Activated CD4-positive, alpha-beta T cell treated with anti-CD3 and anti-CD28 coated beads for 36 hours (primary cell): ENCODE measurements around the gene GABPB1. TPM values are rescaled to one million over a fixed set of nuclear protein-coding genes. Genes with fewer than 3 reads are reported as not detected.
A peak's percentile ranks its signal among the peaks of the same experiment; 100 is the strongest.

ENCODE experiments used
- ATAC-seq: fragments of 200-7000 bp; cut with Tn5 transposase; one replicate; pipeline ENCODE4 v1.10.0; 2021; ENCODE audit warnings: mild to moderate bottlenecking, moderate library complexity
- CTCF ChIA-PET: fragments of 350-600 bp; sonication (Branson Sonifier 250); formaldehyde crosslinking; loops from one replicate; lab custom pipeline; 2021; ENCODE audit warnings: antibody characterized with exemption; lab: Charles Lee
- POLR2A ChIA-PET: fragments of 350-600 bp; sonication (Branson Sonifier 250); formaldehyde crosslinking; loops from one replicate; lab custom pipeline; 2021; ENCODE audit warnings: antibody characterized with exemption, inconsistent platforms; lab: Charles Lee
- DNase-seq: peaks from one replicate; pipeline ENCODE4 v3.0.0-alpha.2; 2020
- H3K27ac Mint-ChIP-seq: one replicate; pipeline ENCODE4 v1.8.0; 2021; ENCODE audit warnings: mixed read lengths
- H3K27me3 Mint-ChIP-seq: one replicate; pipeline ENCODE4 v1.8.0; 2021; ENCODE audit warnings: mixed read lengths
- H3K36me3 Mint-ChIP-seq: one replicate; pipeline ENCODE4 v1.8.0; 2021; ENCODE audit warnings: low read depth, mixed read lengths
- H3K4me1 Mint-ChIP-seq: one replicate; pipeline ENCODE4 v1.8.0; 2021; ENCODE audit warnings: mixed read lengths
- H3K4me3 Mint-ChIP-seq: one replicate; pipeline ENCODE4 v1.8.0; 2021; ENCODE audit warnings: mild to moderate bottlenecking, moderate library complexity, mixed read lengths
- H3K9me3 Mint-ChIP-seq: one replicate; pipeline ENCODE4 v1.8.0; 2021; ENCODE audit warnings: low read depth, mixed read lengths
- intact Hi-C, 2 experiments: fragments of 100-400 bp; cut with DNase I in 1 of 2; cut with micrococcal nuclease in 1 of 2; formaldehyde crosslinking; loops; one replicate each; pipeline versions ENCODE4 v1.14.2 to v1.15.1; 2022 to 2024; cut with DNase I, micrococcal nuclease
- total RNA-seq, 2 experiments: library from RNA; stranded (reverse); gene quantifications; one replicate each; pipeline ENCODE4 v1.2.3, GENCODE V29; 2021

GABPB1 gene
- total RNA-seq, 2 experiments from 2014 or later = 46.3 to 53.4 TPM

DNA sequence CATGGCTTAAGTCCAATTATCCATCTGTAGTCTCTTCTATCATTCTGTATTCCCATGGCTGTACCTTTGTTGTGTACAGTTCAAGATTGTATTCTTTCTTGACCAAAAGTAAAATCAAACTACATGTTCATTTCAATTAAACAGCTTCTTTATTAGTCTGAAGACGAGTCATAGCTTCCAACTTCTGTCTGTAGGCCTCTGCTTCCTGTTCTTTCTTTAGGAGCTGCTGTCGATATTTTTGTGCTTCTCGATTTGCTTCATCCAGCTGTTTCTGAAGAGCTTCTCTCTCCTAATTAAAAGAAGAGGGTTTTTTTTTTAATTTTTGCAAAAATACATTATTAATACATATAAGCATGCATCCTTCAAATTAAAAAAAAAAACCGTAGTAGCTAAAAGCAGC is 76.5 kb downstream of the GABPB1 start:
- H3K27ac Mint-ChIP-seq = peak overlapping the region; percentile 34
- H3K9me3 Mint-ChIP-seq = no peaks in the 10 kb centered on the region
- ChIA-PET POLR2A (interaction anchor here (0.7 kb wide), 1 partner anchor 1508 kb away, joined by 4 read pairs; no protein-coding TSS in a partner anchor), CTCF (interaction anchor here (0.7 to 1.6 kb wide), 6 partner anchors 10 to 624 kb away, joined by 3 to 7 read pairs (median 5); no protein-coding TSS in a partner anchor)
- H3K36me3 Mint-ChIP-seq = peaks cover 19% of the 10 kb centered on the region
- DNase-seq (no peak), ATAC-seq (no peak)
- no peaks in the 10 kb centered on the region for H3K27me3 Mint-ChIP-seq
- peaks cover 23% of the 10 kb centered on the region for H3K4me1 Mint-ChIP-seq
- intact Hi-C loops = no loop called here
- H3K4me3 Mint-ChIP-seq = no peak overlapping the region

- Mint-ChIP-seq H3K27me3 (no peaks in the 10 kb centered on the region), H3K4me1 (peaks cover 23% of the 10 kb centered on the region), H3K27ac (no peak overlapping the region), H3K9me3 (no peaks in the 10 kb centered on the region), H3K4me3 (no peak overlapping the region), H3K36me3 (peaks cover 19% of the 10 kb centered on the region)
- no peak for ATAC-seq
- DNase-seq = no peak
- intact Hi-C loops = no loop called here
- ChIA-PET CTCF (interaction anchor here (1.6 kb wide), 1 partner anchor 9 kb away, joined by 7 read pairs; no protein-coding TSS in a partner anchor), POLR2A (no interaction called here)
Measured at GRCh38 chr15:50277370-50277769, 77.6 kb downstream of the GABPB1 start.

- Mint-ChIP-seq H3K27ac (peak overlapping the region; percentile 41), H3K27me3 (no peaks in the 10 kb centered on the region), H3K4me3 (no peak overlapping the region), H3K9me3 (no peaks in the 10 kb centered on the region), H3K4me1 (peaks cover 23% of the 10 kb centered on the region), H3K36me3 (peaks cover 19% of the 10 kb centered on the region)
- intact Hi-C loops = loop anchor here in 1 of 2 experiments (1.0 to 2.0 kb wide), 2 partner anchors 14 to 27 kb away; no protein-coding TSS in a partner anchor
- DNase-seq (no peak), ATAC-seq (peak; percentile 65)
- ChIA-PET POLR2A (no interaction called here), CTCF (interaction anchor here (0.8 to 1.2 kb wide), 2 partner anchors 15 to 40 kb away, joined by 3 read pairs; no protein-coding TSS in a partner anchor)
Measured at GRCh38 chr15:50275908-50276307, 79.1 kb downstream of the GABPB1 start.

DNA sequence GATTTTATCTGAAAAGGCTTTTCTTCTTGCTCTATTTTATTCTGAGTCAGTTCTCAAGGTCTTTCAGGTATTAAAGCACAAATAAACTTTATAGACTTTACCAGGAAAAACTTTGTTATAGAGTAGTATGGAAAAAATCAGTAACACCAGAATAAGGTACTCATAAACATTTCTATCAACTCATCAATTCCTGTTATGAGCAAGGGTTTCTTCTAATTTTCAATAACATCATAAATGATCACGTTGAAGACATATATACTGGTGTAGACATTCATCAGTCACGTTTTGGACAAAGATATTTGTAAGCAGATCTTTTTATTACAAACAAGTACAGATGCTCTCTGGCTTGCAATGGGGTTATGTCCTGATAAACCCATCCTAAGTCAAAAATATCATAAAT is 79.9 kb downstream of the GABPB1 start:
- CTCF ChIA-PET = interaction anchor here (1.0 kb wide), 1 partner anchor 41 kb away, joined by 3 read pairs; no protein-coding TSS in a partner anchor
- no peak overlapping the region for H3K4me3 Mint-ChIP-seq
- peak; percentile 69 for ATAC-seq

GRCh38 chr15:50267577-50267976 is 87.4 kb downstream of the GABPB1 start:
- H3K27me3 Mint-ChIP-seq = peaks cover 5% of the 10 kb centered on the region
- H3K9me3 Mint-ChIP-seq = peaks cover 5% of the 10 kb centered on the region
- POLR2A ChIA-PET = no interaction called here
- no peak for DNase-seq
- no peak overlapping the region for H3K27ac Mint-ChIP-seq
- CTCF ChIA-PET = no interaction called here
- H3K4me1 Mint-ChIP-seq = peaks cover 19% of the 10 kb centered on the region
- no peak overlapping the region for H3K4me3 Mint-ChIP-seq
- no peak for ATAC-seq
- intact Hi-C loops = no loop called here
- H3K36me3 Mint-ChIP-seq = no peaks in the 10 kb centered on the region

More for the DNA sequence above, 79.9 kb downstream of the GABPB1 start:
- H3K27ac Mint-ChIP-seq = peak overlapping the region; percentile 37
- H3K9me3 Mint-ChIP-seq = no peaks in the 10 kb centered on the region
- POLR2A ChIA-PET = no interaction called here
- intact Hi-C loops = loop anchor here in 1 of 2 experiments (1.0 to 2.0 kb wide), 2 partner anchors 13 to 26 kb away; no protein-coding TSS in a partner anchor
- no peak for DNase-seq
- H3K27me3 Mint-ChIP-seq = no peaks in the 10 kb centered on the region
- peaks cover 23% of the 10 kb centered on the region for H3K4me1 Mint-ChIP-seq
- peaks cover 13% of the 10 kb centered on the region for H3K36me3 Mint-ChIP-seq

DNA sequence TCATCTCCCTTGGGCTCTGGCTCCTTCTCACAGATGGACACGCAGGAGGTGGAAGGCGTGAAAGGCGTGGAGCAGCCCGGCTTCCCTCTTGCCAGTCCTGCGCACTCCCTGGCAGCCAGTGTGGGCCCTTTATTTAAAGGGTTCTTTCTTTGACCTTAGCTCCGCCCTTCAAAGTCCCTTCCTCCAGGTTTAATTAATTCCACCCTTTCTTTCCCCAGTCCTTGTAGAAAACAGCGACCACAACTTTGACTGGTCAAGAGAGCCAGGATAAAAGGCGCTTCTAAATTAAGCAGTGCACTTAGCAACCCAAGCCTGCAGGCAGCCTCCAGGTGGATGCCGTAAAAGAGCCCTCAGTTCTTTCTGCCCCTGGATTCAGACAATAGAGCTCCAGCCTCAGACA is 89.4 kb downstream of the GABPB1 start, which contains the start of gene HDC:
Gene HDC, minus strand, starts transcription at position 107 of the 400 bp plus-strand sequence. Its CDS starts 103 bp downstream, at position 4.
- DNase-seq (no peak), ATAC-seq (no peak)
- H3K4me3 Mint-ChIP-seq = no peak within 1 kb of the TSS
- no peak within 1 kb of the TSS for H3K27ac Mint-ChIP-seq
- ChIA-PET CTCF (interaction anchor here (0.7 to 0.8 kb wide), 2 partner anchors 16 to 31 kb away, joined by 3 to 4 read pairs; no protein-coding TSS in a partner anchor), POLR2A (no interaction called here)
- H3K9me3 Mint-ChIP-seq = peaks cover 5% of the 10 kb centered on the region
- no peaks in the 10 kb centered on the region for H3K36me3 Mint-ChIP-seq
- H3K27me3 Mint-ChIP-seq = peaks cover 5% of the 10 kb centered on the region
- intact Hi-C loops = no loop called here
- H3K4me1 Mint-ChIP-seq = peaks cover 38% of the 10 kb centered on the region

DNA sequence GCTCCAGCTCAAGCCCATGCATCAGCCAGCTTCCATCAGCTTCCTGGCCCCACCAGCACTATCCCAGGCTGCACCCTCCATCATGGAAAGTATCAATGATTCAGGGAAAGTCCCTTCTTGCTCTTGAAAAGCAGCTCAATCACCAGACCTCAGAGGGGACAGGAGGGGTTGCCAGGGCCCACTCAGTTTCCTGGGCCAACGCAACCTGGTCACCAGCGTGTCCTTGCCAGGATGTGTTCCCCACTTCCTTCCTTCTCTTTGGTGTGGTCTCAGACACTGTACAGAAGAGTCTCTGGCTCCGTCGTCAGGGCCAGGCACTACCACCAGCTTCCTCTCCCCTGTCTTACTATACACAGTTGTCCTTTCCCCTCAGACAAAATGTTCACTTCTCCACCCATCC is 92.5 kb downstream of the GABPB1 start:
- ChIA-PET CTCF (interaction anchor here (0.8 to 4.8 kb wide), 4 partner anchors 11 to 46 kb away, joined by 3 to 32 read pairs (median 3); no protein-coding TSS in a partner anchor), POLR2A (interaction anchor here (1.1 to 3.4 kb wide), 2 partner anchors 13 to 83 kb away, joined by 3 to 34 read pairs; no protein-coding TSS in a partner anchor)
- Mint-ChIP-seq H3K36me3 (no peaks in the 10 kb centered on the region), H3K9me3 (peaks cover 5% of the 10 kb centered on the region), H3K27me3 (peaks cover 5% of the 10 kb centered on the region), H3K4me1 (peaks cover 62% of the 10 kb centered on the region), H3K4me3 (no peak overlapping the region), H3K27ac (peak overlapping the region; percentile 95)
- DNase-seq (peak; percentile 72), ATAC-seq (peak; percentile 59)
- intact Hi-C loops = loop anchor here (1.0 to 5.0 kb wide), 5 partner anchors 13 to 1335 kb away; partner anchors contain the start of gene SPPL2A (in 1 of the 2)

- ChIA-PET POLR2A (interaction anchor here (1.1 to 3.4 kb wide), 3 partner anchors 13 to 127 kb away, joined by 3 to 34 read pairs (median 11); no protein-coding TSS in a partner anchor), CTCF (interaction anchor here (0.6 to 4.8 kb wide), 4 partner anchors 12 to 98 kb away, joined by 3 to 32 read pairs (median 3); no protein-coding TSS in a partner anchor)
- peaks cover 65% of the 10 kb centered on the region for H3K4me1 Mint-ChIP-seq
- peak; percentile 45 for DNase-seq
- H3K9me3 Mint-ChIP-seq = peaks cover 1% of the 10 kb centered on the region
- no peak overlapping the region for H3K4me3 Mint-ChIP-seq
- peak; percentile 28 for ATAC-seq
- H3K36me3 Mint-ChIP-seq = no peaks in the 10 kb centered on the region
- peaks cover 2% of the 10 kb centered on the region for H3K27me3 Mint-ChIP-seq
- H3K27ac Mint-ChIP-seq = peak overlapping the region; percentile 95
- intact Hi-C loops = loop anchor here (1.0 to 5.0 kb wide), 7 partner anchors 13 to 1335 kb away; partner anchors contain the start of genes SLC27A2 (in 1 of the 2) and SPPL2A (in 1 of the 2)
Measured at GRCh38 chr15:50261981-50262380, 93.0 kb downstream of the GABPB1 start.

- DNase-seq (no peak), ATAC-seq (peak; percentile 17)
- Mint-ChIP-seq H3K27me3 (no peaks in the 10 kb centered on the region), H3K4me3 (peak overlapping the region; percentile 37), H3K36me3 (no peaks in the 10 kb centered on the region), H3K9me3 (no peaks in the 10 kb centered on the region), H3K27ac (peak overlapping the region; percentile 95), H3K4me1 (peaks cover 69% of the 10 kb centered on the region)
- POLR2A ChIA-PET = interaction anchor here (1.5 to 3.4 kb wide), 5 partner anchors 12 to 126 kb away, joined by 5 to 34 read pairs (median 11); no protein-coding TSS in a partner anchor
- intact Hi-C loops = loop anchor here (1.0 to 5.0 kb wide), 9 partner anchors 12 to 1334 kb away; partner anchors contain the start of genes GABPB1 (in 1 of the 2), SLC27A2 (in 1 of the 2) and SPPL2A (in 1 of the 2)
- CTCF ChIA-PET = interaction anchor here (0.7 to 4.8 kb wide), 6 partner anchors 13 to 118 kb away, joined by 3 to 32 read pairs (median 4); no protein-coding TSS in a partner anchor
Measured at GRCh38 chr15:50260969-50261496, 94.0 kb downstream of the GABPB1 start.

GRCh38 chr15:50259276-50259675 is 95.7 kb downstream of the GABPB1 start:
- intact Hi-C loops = no loop called here
- ATAC-seq (no peak), DNase-seq (no peak)
- Mint-ChIP-seq H3K36me3 (no peaks in the 10 kb centered on the region), H3K4me1 (peaks cover 65% of the 10 kb centered on the region), H3K4me3 (no peak overlapping the region), H3K9me3 (no peaks in the 10 kb centered on the region), H3K27ac (peak overlapping the region; percentile 59), H3K27me3 (no peaks in the 10 kb centered on the region)
- ChIA-PET POLR2A (interaction anchor here (0.6 to 0.7 kb wide), 3 partner anchors 11 to 75 kb away, joined by 3 to 4 read pairs (median 3); no protein-coding TSS in a partner anchor), CTCF (interaction anchor here (0.6 to 4.8 kb wide), 4 partner anchors 11 to 125 kb away, joined by 3 to 32 read pairs (median 4); no protein-coding TSS in a partner anchor)

- ChIA-PET CTCF (interaction anchor here (1.1 to 4.8 kb wide), 3 partner anchors 10 to 58 kb away, joined by 5 to 32 read pairs (median 6); no protein-coding TSS in a partner anchor), POLR2A (no interaction called here)
- Mint-ChIP-seq H3K27me3 (no peaks in the 10 kb centered on the region), H3K27ac (peak overlapping the region; percentile 39), H3K4me3 (no peak overlapping the region), H3K36me3 (no peaks in the 10 kb centered on the region), H3K9me3 (no peaks in the 10 kb centered on the region), H3K4me1 (peaks cover 54% of the 10 kb centered on the region)
- ATAC-seq (peak; percentile 27), DNase-seq (no peak)
- intact Hi-C loops = no loop called here
Measured at GRCh38 chr15:50257924-50258323, 97.1 kb downstream of the GABPB1 start.
